Cortex of kidney (tissue), 1 donor: ENCODE results near the gene KRT15.
"Not testable (repeated sequence)": the region's sequence is repeated elsewhere in the genome, so short reads cannot be mapped to it uniquely, and the experiment has no call there.

Source experiments
- DNase-seq: peaks from one replicate; lab custom pipeline; 2025; lab: John Stamatoyannopoulos, UW

Gene KRT15

DNA sequence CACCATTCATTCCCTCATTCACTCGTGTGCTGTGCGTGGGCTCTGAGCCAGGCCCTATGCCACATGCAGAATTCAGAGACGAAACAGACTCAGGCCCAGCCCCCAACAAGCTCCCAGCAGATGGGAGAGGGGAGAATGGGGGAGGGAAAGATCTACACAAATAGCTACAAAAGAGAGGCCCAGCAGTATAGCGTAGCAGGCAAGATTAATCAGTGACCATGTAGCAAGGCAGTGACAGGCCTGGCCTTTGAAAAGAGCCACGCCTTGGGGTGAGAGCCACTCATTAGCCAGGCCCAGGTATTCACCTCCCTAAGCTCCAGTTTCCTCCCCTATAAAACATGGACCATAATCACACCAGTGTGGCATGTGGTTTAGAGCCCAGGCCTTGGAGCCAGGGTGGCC lies 25.8 kb upstream of the KRT15 start:
- DNase-seq = no peak

DNA sequence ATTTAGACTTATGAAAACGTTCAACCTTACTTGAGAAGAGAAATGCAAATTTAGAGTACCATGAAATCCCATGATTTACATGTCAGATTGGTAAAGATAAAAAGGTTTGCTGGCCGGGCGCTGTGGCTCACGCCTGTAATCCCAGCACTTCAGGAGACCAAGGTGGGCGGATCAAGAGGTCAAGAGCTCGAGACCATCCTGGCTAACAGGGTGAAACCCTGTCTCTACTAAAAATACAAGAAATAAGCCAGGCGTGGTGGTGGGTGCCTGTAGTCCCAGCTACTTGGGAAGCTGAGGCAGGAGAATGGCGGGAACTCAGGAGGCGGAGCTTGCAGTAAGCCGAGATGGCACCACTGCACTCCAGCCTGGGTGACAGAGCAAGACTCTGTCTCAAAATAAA lies 24.1 kb upstream of the KRT15 start:
- DNase-seq = not testable (repeated sequence)

DNA sequence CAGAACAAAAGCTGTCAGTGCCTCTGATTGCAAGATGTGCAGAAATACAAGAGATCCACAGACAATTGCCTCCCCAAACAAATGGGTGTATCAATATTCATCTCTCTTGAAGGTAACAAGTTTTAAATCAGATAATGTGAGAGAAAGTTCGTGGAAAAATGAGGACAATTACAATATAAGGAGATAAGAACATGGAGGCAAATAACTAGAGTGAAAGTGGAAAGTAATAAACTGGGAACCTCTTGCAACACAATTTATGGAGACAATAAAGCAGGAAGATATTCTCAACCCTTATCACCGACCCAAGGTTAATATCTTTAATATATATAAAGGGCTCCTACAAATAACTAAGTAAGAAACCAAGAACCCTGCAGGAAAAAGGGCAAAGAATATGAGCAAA lies 23.7 kb upstream of the KRT15 start:
- DNase-seq = no peak

DNA sequence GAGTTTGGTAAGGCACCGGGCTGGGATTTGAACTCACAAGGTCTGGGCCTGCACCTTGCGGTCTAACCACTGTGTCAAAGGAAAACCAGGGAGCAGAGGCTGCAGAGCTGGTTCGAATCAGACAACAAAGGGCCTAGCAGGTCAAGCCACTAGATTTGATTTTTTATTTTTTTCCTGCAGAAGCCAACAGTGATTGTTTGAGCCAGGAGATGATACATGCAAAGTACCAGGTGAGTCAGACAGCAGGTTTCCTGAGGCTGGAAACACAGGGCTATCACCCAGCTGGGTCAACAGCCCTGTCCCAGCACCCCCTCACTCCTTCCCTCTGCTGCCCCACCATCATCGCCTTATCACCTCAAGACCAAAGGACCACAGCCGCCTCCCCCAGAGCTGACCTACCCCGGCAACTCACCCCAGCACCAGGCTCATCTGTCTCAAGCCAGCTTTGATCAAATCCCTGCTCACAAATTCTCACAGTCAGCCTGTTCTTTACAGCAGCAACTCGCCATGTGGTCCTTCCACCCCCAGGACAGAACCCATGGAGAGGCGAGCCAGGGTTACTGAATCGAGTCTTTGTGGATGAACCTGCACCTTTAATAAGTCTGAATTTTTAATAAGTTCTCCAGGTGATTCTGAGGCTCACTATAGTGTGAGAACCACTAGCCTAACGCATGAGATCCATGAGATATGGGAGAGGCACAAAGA lies 22.4 kb upstream of the KRT15 start:
- DNase-seq = no peak

DNA sequence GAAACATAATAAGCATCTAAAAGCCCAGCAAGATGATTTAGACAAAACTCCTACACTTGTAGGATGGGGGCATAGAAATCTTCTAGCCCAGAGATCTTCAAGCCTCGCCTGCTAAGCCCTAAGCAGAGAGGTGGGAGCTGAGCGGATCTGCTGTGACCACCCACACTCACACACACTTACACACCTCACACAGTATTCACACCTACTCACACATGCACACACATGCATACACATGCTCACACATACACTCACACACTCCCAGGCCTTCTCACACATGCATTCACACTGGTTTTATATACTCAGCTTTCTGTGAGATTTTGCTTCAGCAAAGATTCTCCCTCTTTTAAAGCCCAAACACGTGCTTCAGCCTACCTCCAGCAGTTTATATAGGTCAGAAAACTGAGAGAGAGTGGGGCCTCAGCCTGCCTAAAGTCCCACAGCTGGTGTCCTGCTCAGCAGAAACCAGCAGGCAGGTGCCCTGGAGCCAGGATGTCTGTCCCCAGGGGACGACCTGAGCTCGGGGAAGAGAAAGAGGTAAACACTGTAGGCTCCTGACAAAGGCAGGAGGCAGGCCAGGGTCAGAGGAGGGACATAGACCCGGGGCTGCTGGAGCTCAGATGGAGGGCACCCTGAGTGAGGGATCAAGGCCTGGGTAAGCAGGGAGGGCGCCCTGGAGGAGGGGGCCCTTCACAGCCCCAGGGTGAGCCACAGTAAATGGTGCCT lies 21.4 kb upstream of the KRT15 start:
- no peak for DNase-seq

DNA sequence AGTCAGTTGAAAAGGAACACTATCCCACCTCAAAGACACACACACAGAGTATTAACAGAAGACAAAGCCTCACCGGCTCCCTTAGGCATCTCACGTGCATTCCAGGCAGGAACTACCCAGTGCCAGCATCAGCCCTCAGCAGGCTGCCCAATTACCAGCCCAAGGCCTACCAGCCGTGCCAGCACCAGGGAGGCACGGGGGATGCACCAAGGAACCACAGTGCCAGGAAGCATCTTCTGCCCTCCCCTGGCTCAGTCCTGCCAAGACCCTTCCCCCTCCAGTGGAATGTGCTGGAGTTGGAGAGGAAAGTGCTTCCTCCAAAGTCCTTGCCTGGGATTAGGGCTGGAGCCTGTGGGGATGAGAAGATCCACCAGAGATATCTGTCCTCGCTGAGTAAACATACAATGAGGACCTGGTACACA lies 20.4 kb upstream of the KRT15 start:
- DNase-seq = no peak

DNA sequence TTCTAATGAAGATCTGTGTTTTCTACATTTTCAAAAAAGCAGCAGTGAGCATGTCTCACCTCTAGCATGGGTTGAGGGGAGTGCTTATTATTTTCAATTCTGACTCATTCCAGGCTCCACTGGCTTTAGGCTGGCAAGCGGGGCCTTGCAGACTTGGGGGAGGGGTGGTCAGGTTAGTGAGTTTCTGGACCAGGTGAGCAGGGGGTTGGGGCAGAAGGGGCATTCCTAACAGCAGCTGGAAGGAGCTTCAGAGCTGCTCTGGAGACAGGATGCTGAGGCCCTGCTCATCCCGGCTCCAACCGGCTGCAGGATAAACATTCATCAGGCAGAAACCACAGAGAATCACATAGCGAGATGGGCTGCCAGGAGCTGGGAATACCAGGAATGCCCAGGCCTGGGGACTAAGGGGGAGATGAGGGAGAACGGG lies 19.9 kb upstream of the KRT15 start:
- no peak for DNase-seq

DNA sequence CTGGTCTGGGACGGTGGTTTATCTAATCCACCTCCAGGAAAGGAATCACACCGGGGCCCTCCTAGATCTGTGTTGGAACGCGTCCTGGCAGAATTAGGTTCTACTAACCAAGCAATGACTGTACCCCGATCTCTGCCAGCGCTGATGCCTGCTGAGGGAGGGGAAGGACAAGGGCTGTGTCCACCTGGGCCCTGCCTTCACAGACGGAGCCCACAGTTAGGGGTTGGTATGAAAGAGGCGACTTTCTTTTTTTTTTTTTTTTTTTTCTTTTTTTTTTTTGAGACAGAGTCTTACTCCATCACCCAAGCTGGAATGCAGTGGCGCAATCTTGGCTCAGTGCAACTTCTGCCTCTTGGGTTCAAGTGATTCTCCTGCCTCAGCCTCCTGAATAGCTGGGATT lies 19.3 kb upstream of the KRT15 start:
- no peak for DNase-seq

DNA sequence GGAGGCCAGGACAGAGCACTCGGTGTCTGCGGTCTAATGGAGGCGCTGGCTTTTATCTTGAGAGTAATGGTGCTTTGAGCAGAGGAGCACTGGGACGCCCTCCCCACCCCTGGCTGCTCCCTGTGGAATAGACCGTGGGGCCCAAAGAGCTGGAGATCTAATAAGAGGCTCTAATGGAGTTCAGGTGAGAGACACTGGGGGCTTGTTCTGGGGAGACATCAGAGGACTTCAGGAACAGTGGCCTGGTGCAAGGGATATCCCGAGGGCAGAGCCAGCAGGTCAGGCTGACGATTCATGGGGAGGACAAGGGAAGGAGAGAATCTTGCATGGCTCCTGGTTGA lies 18.9 kb upstream of the KRT15 start:
- DNase-seq = no peak

DNA sequence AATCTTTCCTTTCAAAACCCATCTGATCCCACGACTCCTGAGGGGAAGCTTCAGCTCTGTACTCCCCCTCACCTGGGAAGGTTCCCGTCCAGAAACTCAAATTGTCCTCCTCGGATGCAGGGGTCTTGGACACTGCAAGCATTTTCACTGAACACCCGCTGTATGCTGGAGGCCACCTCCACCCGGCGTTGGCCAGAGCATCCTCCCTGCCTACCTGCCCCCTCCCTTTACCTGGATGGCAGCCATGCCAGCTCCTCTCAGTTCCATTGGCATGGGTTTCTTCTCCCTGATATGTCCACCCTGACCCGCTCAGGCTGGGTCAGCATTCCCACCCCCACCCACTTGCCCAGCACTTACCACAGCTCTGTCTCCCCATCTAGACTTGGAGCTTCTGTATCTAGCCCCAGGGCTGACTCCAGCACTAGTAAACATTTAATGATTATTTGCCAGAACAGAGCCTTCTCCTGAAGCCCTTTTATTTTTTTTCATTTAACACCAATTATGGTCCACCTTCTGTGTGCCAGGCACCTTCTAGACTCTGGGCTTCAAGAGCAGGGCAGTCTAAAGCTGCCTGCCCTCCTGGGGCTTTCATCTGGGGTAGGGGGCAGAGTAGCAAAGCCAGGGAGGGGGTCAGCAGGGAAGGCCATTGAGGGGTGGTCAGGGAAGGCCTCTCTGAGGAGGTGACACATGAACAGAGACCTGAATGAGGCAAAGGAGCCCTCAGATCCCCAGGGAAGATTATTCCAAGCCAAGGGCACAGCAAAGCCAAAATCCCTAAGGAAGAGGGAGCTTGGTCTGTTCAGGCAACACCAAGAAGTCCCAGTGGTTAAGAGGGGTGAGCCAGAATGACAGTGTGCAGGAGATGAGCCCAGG lies 18.3 kb upstream of the KRT15 start:
- DNase-seq = no peak

DNA sequence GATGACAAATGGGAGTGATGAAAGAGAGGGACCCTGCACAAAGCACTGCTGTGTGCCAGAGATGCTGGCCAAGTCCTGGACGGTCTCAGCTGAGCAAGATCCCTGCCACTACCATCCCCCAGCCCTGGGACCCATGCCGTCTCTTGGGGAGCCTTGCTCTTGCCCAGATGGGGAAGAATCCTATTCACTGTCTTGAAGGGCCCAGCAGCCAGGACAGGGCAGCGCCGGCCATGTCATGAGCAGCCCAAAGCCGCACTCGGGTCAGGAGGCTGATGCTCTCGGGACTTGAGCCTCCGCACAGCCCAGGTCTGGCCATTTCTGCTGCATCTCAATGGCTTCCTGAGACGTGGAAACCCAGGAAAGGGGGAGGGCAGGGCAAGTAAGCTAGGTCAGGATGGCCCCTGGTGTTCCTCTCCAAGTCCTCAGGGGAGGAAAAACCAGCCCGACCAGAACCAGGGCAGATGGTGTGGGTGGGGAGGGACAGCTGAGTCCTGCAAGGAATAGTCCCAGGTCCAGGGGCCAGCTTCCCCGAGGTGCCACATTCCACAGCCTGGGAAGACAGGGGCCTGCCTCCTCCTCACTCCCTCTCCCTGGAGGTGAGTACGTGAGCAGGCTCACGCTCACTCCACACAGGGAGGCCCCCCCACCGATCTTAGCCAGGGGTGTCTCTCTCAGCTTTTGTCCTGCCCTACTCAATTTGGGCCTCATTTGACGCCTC lies 17.2 kb upstream of the KRT15 start:
- no peak for DNase-seq

DNA sequence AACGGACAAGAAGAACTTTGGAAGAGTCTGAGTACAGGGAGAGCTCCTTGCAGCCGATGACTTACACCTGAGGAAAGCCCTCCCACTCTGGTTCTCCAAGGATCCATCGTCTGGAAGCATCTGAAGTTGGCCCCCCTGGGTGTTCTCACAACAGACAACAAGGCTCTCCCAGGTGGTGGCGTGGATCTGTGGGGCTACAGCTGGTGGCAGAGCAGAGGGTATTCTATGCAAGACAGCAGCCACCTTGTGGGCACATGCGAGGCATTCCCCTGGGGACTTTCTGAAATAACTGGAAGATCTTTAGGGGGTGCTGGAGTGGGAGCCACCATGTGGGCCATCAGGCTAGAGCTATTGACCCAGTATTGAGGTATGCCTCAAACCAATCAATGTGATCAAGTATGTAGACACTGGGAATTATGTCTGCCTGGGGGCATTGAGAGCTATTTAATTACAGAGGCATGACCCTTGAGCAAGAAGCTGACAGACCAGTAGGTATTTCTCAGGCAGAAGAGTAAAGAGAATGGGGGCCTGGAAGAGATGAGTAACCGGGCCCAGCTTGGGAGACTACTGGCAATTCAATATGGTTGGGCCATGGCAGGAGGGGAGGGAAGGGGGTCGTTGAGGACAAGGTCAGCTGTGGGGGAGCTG lies 16.3 kb upstream of the KRT15 start:
- DNase-seq = no peak

DNA sequence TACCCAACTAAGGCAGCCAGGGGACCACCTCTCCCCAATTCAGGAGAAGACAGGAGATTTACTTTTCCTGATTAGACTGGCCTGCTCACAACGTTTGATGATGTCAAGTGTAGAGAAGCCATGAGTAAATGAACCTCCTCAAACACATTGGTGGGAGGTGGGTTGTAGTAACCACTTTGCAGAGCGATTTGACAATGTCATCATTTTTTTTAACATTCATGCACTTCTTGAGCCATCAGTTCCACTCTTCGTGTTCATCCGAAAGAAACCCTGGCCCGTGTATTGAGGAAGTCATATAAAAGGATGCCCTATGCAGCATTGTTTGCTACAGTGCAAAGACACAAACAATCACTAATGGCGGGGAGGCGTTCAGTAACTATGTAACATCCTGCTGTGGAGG lies 14.9 kb upstream of the KRT15 start:
- no peak for DNase-seq

DNA sequence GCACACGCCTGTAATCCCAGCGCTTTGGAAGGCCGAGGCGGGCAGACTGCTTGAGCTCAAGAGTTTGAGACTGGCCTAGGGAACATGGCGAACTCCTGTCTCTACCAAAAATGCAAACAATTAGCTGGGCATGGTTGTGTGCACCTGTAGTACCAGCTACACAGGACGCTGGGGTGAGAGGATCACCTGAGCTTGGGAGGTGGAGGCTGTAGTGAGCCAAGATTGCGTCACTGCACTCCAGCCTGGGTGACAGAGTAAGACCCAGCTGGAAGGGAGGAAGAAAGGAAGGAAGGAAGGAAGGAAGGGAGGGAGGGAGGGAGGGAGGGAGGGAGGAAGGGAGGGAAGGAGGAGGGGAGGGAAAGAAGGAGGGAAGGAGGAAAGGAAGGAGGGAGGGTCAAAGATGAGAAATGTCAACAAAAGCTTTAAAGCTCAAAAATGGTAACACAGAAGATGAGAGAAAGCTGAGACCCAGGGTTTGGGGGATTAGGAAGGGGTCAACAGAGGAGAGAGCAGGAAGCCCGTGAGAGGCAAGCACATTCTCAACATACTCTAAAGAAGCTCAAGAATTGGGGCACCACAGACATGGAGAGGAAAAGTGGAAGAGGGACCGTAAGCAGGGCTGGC lies 14.4 kb upstream of the KRT15 start:
- DNase-seq = no peak

DNA sequence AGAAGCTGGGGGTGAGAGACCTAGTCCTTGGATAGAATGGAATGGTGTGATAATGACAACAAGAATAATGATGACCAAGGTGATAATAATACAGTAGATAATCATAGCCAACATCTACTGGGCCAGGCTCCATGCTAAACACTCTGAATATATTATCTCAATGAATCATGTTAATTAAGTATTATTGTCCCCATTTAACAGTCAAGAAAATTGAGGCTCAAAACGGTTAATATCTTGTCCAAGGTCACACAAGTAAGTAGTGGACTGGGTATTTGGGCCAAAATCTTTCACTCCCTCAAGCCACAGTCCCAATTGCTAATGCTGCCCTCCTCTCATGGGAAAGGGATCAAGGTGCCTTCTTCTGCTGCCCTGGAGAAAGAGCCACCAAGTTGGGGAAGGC lies 13.3 kb upstream of the KRT15 start:
- DNase-seq = no peak

DNA sequence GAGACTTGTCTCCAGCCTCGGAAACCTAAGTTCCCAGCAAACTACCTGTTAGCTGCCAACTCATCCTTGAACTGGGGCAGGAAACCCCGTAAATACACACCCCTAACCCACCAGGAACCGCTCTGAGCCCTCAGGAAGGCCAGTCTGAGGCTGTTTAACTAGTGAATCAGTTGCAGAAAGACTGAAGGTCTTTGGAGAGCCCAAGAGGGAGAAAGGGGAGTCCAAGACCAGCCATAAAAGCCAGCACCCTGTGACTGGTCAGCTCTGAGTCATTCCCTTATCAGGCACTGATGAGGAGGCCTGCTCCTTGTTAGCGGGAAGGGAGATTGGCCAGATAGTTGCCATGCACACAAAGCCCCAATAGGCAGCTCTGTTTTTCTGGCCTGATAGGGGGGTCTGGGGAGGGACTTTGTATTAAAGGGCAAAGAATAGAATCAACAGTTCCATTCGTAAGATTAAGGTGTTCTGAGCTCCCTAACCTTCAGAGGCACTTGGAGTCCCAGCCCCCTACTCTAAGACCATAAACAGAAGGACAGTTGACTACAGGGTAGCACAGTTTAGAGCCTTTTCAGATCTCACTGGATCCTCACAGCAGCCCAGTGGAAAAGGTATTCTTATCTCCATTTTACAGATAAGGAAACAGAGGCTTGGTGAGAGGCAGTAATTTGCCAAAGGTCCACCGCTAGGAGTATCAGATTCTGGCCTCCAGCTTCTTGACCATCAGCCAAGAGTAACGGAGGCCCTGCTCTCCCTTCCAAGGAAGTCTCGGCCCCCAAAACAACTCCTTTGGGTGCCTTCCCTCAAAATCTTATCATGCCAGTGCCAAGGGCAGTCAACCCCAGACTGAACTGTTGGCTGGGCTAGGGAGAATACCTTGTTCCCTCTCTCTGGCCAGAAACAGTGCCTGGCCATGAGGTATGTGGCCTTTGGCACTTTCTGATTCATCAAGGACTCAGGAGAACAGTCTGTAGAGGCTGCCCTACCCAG lies 11.7 kb upstream of the KRT15 start:
- no peak for DNase-seq

DNA sequence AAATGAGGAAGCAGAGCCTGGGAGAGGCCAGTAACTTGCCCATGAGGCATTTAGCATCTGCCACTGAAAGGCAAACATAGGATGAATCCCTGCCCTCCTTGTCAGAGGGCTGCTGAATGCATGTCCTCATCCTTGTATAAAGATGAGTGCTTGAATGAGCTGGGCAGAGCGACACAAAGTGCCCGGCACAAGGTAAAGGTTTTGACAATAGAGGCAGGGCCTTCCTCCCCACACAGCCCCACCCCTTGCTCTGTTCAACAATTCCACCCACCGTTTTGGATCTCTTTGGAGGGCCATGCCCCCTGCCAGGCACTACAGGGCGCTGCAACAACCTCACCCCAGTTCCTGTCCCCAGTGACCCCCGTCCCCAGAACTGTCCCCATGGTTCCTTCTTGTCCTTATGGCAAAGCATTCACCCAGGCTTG lies 10.8 kb upstream of the KRT15 start:
- no peak for DNase-seq

DNA sequence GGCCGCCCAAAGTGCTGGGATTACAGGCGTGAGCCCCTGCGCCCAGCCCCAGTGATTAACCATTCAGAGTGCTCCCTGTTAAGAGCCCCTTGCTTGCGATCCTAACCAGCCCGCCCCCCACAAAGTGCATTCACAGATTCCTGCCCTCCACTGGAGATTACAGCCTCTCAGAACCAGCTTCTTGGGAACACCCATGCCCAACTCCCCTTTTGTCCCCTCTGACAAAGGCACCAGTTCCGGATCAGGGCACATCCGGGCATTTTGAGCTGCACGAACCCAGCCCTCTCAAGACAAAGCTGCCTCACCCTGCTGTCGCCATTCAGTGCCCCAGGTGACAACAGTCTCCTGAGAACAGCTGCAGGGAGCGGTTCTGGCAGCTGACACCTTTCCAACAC lies 10.3 kb upstream of the KRT15 start:
- DNase-seq = no peak

DNA sequence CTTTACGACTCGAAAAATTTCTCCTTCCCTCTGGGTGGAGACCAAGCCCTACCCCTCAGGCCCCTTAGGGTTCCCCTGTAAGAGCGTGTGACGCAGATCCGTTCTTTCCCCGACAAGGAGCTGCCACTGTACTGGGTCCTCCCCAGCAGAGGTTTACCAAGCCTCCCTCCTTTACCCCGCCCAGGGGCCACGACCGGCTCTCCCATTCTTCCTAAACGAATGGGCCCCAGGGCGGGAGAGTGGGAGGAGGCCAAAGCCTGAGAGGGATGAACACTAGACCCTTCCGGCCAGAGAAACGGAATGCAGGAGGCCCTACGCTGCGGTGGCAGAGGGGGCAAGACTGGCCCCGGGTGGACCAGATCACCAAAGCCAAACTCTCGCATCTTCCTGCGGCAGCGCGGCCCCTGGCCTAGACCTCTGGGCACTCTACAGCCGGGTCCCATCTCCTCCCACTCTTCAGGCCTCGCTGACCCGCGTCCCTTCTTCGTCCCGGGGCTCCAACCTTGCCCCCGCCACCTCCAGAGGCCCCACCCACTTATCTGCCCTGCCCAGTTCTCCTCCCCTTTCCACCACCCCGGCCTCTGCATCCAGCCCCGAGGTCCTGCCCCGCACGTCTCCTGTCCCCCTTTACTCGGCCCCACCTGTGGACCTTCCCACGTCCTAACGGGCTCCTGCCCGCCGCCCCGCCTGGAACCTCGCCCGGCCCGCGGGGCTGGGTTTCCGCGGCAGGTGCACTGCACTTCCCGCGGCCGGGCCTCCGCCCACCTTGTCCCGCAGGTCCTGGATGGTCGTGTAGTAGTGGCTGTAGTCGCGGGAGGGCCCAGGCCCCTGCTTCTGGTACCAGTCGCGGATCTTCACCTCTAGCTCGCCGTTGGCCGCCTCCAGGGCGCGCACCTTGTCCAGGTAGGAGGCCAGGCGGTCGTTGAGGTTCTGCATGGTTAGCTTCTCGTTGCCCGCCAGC lies 8.7 kb upstream of the KRT15 start:
- no peak for DNase-seq
